Measurements from ENCODE around the gene GNAZ. TPM values are rescaled to one million over a fixed set of nuclear protein-coding genes. Genes with fewer than 3 reads are reported as not detected.

GNAZ gene
- total and polyA plus RNA-seq, 2 of the 8 experiments (the other 6 are each of a cell fraction or from before 2014, with no cell fraction given): 6.6 to 9.6 TPM

DNA sequence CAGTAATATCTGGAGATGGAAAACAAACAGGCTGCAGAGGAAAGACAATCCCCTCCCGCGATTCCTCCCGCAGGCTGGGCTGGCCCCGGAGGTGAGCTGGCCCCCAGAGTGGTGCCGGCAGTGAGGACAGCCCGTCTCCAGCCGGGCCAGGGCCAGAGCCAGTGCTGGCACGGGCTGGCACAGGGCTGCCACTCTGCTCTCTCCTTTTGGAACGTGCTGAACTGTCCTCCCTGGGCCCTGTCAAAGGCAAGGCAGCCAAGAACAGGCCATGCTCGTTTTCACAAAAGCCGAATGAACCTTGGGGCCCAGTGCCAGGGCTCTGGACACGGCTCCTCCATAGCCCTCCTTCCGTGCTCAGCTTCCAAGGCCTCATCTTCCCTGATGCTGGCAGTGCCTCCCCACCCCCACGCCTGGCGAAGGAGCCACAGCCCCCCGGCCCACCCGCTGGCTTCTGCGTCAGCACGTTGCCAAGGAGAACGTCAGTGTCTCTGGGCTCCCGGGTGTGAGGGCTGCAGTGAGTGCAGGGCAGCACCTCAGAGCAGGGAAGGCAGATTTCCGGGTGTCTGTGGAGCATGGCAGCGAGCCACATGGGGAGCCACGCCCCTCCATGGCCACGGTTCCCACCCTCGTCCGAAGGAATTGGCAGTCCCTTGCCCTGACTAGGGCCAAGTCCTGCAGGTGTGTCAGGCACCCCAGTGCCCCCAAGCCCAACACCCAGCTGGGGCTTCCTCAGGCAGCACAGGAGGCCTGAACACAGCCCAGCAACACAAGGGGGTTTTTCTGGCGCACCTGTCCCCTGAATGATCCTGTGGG lies 28.6 kb downstream of the GNAZ start (continued):
- TF ChIP-seq, protein P1, sequence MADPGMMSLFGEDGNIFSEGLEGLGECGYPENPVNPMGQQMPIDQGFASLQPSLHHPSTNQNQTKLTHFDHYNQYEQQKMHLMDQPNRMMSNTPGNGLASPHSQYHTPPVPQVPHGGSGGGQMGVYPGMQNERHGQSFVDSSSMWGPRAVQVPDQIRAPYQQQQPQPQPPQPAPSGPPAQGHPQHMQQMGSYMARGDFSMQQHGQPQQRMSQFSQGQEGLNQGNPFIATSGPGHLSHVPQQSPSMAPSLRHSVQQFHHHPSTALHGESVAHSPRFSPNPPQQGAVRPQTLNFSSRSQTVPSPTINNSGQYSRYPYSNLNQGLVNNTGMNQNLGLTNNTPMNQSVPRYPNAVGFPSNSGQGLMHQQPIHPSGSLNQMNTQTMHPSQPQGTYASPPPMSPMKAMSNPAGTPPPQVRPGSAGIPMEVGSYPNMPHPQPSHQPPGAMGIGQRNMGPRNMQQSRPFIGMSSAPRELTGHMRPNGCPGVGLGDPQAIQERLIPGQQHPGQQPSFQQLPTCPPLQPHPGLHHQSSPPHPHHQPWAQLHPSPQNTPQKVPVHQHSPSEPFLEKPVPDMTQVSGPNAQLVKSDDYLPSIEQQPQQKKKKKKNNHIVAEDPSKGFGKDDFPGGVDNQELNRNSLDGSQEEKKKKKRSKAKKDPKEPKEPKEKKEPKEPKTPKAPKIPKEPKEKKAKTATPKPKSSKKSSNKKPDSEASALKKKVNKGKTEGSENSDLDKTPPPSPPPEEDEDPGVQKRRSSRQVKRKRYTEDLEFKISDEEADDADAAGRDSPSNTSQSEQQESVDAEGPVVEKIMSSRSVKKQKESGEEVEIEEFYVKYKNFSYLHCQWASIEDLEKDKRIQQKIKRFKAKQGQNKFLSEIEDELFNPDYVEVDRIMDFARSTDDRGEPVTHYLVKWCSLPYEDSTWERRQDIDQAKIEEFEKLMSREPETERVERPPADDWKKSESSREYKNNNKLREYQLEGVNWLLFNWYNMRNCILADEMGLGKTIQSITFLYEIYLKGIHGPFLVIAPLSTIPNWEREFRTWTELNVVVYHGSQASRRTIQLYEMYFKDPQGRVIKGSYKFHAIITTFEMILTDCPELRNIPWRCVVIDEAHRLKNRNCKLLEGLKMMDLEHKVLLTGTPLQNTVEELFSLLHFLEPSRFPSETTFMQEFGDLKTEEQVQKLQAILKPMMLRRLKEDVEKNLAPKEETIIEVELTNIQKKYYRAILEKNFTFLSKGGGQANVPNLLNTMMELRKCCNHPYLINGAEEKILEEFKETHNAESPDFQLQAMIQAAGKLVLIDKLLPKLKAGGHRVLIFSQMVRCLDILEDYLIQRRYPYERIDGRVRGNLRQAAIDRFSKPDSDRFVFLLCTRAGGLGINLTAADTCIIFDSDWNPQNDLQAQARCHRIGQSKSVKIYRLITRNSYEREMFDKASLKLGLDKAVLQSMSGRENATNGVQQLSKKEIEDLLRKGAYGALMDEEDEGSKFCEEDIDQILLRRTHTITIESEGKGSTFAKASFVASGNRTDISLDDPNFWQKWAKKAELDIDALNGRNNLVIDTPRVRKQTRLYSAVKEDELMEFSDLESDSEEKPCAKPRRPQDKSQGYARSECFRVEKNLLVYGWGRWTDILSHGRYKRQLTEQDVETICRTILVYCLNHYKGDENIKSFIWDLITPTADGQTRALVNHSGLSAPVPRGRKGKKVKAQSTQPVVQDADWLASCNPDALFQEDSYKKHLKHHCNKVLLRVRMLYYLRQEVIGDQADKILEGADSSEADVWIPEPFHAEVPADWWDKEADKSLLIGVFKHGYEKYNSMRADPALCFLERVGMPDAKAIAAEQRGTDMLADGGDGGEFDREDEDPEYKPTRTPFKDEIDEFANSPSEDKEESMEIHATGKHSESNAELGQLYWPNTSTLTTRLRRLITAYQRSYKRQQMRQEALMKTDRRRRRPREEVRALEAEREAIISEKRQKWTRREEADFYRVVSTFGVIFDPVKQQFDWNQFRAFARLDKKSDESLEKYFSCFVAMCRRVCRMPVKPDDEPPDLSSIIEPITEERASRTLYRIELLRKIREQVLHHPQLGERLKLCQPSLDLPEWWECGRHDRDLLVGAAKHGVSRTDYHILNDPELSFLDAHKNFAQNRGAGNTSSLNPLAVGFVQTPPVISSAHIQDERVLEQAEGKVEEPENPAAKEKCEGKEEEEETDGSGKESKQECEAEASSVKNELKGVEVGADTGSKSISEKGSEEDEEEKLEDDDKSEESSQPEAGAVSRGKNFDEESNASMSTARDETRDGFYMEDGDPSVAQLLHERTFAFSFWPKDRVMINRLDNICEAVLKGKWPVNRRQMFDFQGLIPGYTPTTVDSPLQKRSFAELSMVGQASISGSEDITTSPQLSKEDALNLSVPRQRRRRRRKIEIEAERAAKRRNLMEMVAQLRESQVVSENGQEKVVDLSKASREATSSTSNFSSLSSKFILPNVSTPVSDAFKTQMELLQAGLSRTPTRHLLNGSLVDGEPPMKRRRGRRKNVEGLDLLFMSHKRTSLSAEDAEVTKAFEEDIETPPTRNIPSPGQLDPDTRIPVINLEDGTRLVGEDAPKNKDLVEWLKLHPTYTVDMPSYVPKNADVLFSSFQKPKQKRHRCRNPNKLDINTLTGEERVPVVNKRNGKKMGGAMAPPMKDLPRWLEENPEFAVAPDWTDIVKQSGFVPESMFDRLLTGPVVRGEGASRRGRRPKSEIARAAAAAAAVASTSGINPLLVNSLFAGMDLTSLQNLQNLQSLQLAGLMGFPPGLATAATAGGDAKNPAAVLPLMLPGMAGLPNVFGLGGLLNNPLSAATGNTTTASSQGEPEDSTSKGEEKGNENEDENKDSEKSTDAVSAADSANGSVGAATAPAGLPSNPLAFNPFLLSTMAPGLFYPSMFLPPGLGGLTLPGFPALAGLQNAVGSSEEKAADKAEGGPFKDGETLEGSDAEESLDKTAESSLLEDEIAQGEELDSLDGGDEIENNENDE (IDR thresholded peaks at IDR 0.05; ENCODE audit: insufficient replicate concordance, low read length): no peak
- TF ChIP-seq KDM5A (IDR thresholded peaks at IDR 0.05; ENCODE audit: low read length) (no peak), EP300 (IDR thresholded peaks at IDR 0.05; ENCODE audit: borderline replicate concordance in 1 of 2, low read depth in 2 of 2, low read length in 2 of 2) (no peak)
